A673 (cell line): ENCODE results near the gene ACTL10. TPM values are rescaled to one million over a fixed set of nuclear protein-coding genes. Genes with fewer than 3 reads are reported as not detected.
A peak's percentile ranks its signal among the peaks of the same experiment; 100 is the strongest.

ENCODE experiments used
- BruUV-seq: library from RNA; stranded (reverse); fragments of 400-500 nt; replicated peaks from 2 replicates; lab custom pipeline; 2021; lab: Mats Ljungman, UMichigan
- CTCF ChIA-PET: fragments of 300-600 bp; sonication (Branson Sonifier 250); formaldehyde crosslinking; loops from one replicate; lab custom pipeline; 2022; ENCODE audit warnings: antibody characterized with exemption; lab: Charles Lee
- POLR2A ChIA-PET: fragments of 300-600 bp; sonication (Branson Sonifier 250); formaldehyde crosslinking; loops from one replicate; lab custom pipeline; 2022; ENCODE audit warnings: antibody characterized with exemption; ENCODE audit not compliant: low non-redundant PET; lab: Charles Lee
- DNase-seq: peaks from one replicate; pipeline ENCODE4 v3.0.0-alpha.2; 2015; ENCODE audit warnings: low spot score
- H3K27ac ChIP-seq: fragments of 200-600 bp; sonication (generic); 2 replicates; pipeline ENCODE4 v1.5.1; 2016; ENCODE audit warnings: mixed run types, low read depth, mild to moderate bottlenecking, mixed read lengths, antibody characterized with exemption, low read length; ENCODE audit not compliant: poor library complexity, severe bottlenecking
- H3K27me3 ChIP-seq: fragments of 200-600 bp; sonication (generic); replicated peaks from 2 replicates; pipeline ENCODE4 v1.6.1; 2017; ENCODE audit warnings: mixed run types, low read depth, mild to moderate bottlenecking, mixed read lengths, antibody characterized with exemption, low read length; ENCODE audit not compliant: insufficient read depth, poor library complexity
- H3K36me3 ChIP-seq: fragments of 200-600 bp; sonication (generic); 2 replicates; pipeline ENCODE4 v1.6.1; 2016; ENCODE audit warnings: mixed run types, mild to moderate bottlenecking, mixed read lengths, antibody characterized with exemption, low read length; ENCODE audit not compliant: insufficient read depth, poor library complexity, severe bottlenecking
- H3K4me1 ChIP-seq: fragments of 200-600 bp; sonication (generic); 2 replicates; pipeline ENCODE4 v1.6.1; 2017; ENCODE audit warnings: mixed run types, mild to moderate bottlenecking, mixed read lengths, antibody characterized with exemption, low read length; ENCODE audit not compliant: insufficient read depth, poor library complexity, severe bottlenecking
- H3K4me3 ChIP-seq: fragments of 200-600 bp; sonication (generic); 2 replicates; pipeline ENCODE4 v1.5.1; 2016; ENCODE audit warnings: low read depth, mixed run types, mild to moderate bottlenecking, mixed read lengths, low read length; ENCODE audit not compliant: poor library complexity, severe bottlenecking
- H3K9me3 ChIP-seq: fragments of 200-600 bp; sonication (generic); 2 replicates; pipeline ENCODE4 v1.6.1; 2016; ENCODE audit warnings: mixed run types, low read depth, mild to moderate bottlenecking, mixed read lengths, antibody characterized with exemption, low read length; ENCODE audit not compliant: poor library complexity, severe bottlenecking
- EZH2 ChIP-seq: fragments of 200-600 bp; sonication (generic); IDR thresholded peaks from 2 replicates; pipeline ENCODE4 v1.6.1; 2017; ENCODE audit warnings: borderline replicate concordance, low read depth, mild to moderate bottlenecking, mixed read lengths, antibody characterized with exemption, low read length; ENCODE audit not compliant: poor library complexity, severe bottlenecking
- intact Hi-C: fragments of 100-400 bp; cut with micrococcal nuclease; formaldehyde crosslinking; loops from one replicate; pipeline ENCODE4 v1.10.0; 2022; ENCODE audit not compliant: unreplicated experiment
- total RNA-seq: library from RNA; stranded (reverse); gene quantifications from 2 replicates; pipeline ENCODE4 v1.2.3, GENCODE V29; 2021
- TF ChIP-seq, protein P1 (sequence below): fragments of 300-800, 200-600 bp; sonication (generic); conservative IDR thresholded peaks from 2 replicates; pipeline ENCODE4 v1.5.1; 2017; ENCODE audit warnings: low read depth, mild to moderate bottlenecking, antibody characterized with exemption, low read length, moderate library complexity, mixed read lengths

Gene ACTL10
- total RNA-seq, 1 experiment from 2014 or later: 0.47 TPM

DNA sequence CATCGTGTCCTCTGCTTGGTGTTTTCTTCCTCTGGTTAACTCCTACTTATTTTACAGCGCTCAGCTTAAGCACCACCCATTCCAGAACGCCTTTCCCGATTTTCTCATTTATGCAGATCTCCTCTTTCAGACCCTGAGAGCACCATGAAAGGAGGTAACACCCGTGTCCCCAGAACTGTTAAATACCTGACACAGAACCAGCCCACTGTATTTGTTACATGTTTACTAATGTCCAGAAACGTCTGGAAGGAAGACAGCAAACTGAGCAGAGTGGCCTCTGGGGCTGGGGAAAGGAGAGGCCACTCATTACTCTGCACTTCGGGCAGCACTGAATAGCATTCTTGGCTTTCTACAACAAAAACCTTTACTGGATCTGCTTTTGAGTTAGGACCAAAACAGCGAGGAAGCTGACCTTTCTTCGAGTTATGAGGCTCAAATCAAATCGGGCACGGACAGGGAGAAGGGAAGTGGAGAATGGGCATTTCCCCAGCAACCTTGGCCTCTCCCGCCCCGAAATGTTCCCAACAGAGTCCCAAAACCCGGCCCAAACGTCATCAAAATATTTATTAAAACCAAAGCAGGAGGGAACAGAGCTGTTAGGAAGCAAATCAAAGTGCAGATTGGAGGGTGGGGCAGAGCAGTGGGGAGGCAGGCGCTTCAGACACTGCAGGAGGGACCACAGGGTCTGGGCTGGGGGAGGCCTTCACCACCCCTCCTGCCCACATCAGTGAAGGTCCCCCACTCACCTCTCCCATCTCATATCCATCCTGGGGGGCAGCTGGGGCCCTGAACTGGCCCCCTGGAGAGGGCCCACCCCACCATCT, 8.6 kb downstream of the ACTL10 start:
- ChIA-PET CTCF (no interaction called here), POLR2A (interaction anchor here (0.6 kb wide), 2 partner anchors 57 to 109 kb away, joined by 3 to 9 read pairs; no protein-coding TSS in a partner anchor)
- H3K4me3 ChIP-seq: peak overlapping the region; percentile 78
- H3K4me1 ChIP-seq: peaks cover 31% of the 10 kb centered on the region
- intact Hi-C loops: no loop called here
- H3K27me3 ChIP-seq: no peaks in the 10 kb centered on the region
- no TSS peak for BruUV-seq
- no peak for TF ChIP-seq EZH2
- TF ChIP-seq, protein P1, sequence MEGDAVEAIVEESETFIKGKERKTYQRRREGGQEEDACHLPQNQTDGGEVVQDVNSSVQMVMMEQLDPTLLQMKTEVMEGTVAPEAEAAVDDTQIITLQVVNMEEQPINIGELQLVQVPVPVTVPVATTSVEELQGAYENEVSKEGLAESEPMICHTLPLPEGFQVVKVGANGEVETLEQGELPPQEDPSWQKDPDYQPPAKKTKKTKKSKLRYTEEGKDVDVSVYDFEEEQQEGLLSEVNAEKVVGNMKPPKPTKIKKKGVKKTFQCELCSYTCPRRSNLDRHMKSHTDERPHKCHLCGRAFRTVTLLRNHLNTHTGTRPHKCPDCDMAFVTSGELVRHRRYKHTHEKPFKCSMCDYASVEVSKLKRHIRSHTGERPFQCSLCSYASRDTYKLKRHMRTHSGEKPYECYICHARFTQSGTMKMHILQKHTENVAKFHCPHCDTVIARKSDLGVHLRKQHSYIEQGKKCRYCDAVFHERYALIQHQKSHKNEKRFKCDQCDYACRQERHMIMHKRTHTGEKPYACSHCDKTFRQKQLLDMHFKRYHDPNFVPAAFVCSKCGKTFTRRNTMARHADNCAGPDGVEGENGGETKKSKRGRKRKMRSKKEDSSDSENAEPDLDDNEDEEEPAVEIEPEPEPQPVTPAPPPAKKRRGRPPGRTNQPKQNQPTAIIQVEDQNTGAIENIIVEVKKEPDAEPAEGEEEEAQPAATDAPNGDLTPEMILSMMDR: no peak
- H3K27ac ChIP-seq: peak overlapping the region; percentile 88
- DNase-seq: no peak
- no peaks in the 10 kb centered on the region for H3K9me3 ChIP-seq
- H3K36me3 ChIP-seq: peaks cover 25% of the 10 kb centered on the region

GRCh38 chr20:33676121-33676520, 9.4 kb downstream of the ACTL10 start:
- Histone ChIP-seq H3K4me1 (peaks cover 26% of the 10 kb centered on the region), H3K27me3 (no peaks in the 10 kb centered on the region), H3K36me3 (peaks cover 24% of the 10 kb centered on the region), H3K9me3 (no peaks in the 10 kb centered on the region), H3K4me3 (no peak overlapping the region), H3K27ac (no peak overlapping the region)
- ChIA-PET CTCF (no interaction called here), POLR2A (interaction anchor here (0.6 kb wide), 1 partner anchor 110 kb away, joined by 9 read pairs; no protein-coding TSS in a partner anchor)
- intact Hi-C loops: no loop called here
- no TSS peak for BruUV-seq
- TF ChIP-seq, protein P1: no peak
- no peak for TF ChIP-seq EZH2
- DNase-seq: no peak

DNA sequence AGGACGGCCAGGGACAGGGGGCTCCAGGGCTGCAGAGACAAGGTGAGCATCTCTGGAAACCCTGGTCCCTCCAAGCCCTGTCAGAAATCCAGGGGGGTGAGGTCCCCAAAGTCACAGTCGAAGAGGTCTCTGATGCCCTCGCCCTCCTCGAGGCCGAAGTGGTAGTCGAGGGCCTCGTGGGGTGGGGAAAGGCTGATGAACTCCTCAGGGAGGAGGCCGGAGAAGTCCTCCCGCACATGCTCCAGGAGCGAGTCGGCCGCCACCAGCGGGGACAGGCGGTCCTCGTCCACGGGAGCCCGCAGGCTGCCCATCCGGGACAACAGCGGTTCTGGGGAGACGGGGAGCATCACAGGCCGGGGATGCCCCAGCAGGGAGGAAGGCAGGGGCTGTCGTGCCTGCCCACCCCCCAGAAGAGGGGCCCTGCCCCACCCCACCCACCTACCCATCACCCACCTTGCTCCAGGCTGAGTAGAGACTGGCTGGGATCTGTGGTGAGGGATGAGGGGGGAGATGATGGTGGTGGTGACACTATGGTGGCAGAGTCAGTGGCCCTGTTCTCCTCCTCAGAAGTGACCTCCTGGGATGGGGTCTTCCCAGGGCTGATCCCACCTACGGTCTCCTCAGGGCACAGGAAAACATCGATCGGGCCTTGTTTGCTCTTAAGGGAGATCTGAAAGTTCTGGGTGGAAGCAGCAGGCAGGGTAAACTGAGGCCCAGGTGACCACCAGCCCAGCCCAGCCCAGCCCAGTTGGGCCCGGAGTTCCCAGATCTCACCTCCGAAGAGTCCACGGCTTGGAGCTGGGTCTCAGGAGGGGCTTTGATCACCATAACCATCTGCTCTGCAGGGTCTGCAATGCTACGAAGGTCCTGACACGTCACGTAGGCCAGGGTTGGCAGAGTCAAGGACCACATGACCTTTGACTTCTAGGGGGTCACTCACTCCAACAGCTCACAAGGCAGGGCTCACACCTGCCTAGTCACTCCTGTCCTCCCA, 10.2 kb downstream of the ACTL10 start:
- Histone ChIP-seq H3K27ac (no peak overlapping the region), H3K9me3 (no peaks in the 10 kb centered on the region), H3K36me3 (peaks cover 21% of the 10 kb centered on the region), H3K4me1 (peaks cover 20% of the 10 kb centered on the region), H3K4me3 (no peak overlapping the region), H3K27me3 (no peaks in the 10 kb centered on the region)
- intact Hi-C loops: no loop called here
- TF ChIP-seq, protein P1: no peak
- TF ChIP-seq EZH2: no peak
- POLR2A ChIA-PET: no interaction called here
- no peak for DNase-seq
- BruUV-seq: no TSS peak
- CTCF ChIA-PET: no interaction called here
